HG03139 (cell line): ENCODE measurements around the gene VDR.
A peak's percentile ranks its signal among the peaks of the same experiment; 100 is the strongest.

Experiments used
- ATAC-seq: cut with Tn5 transposase; IDR thresholded peaks from one replicate; pipeline ENCODE4 v1.9.1; 2021; ENCODE audit not compliant: unreplicated experiment

VDR gene

GRCh38 chr12:47904713-47905709, at the start of gene VDR:
Gene VDR (minus strand): TSS chr12:47904994. CDS start chr12:47879113, 25,881 bp downstream.
- ATAC-seq, result peak; percentile 43

- no peak for ATAC-seq
Measured at GRCh38 chr12:47954058-47954457, 49.3 kb upstream of the VDR start.

- no peak for ATAC-seq
Measured at GRCh38 chr12:47950856-47951468, 46.2 kb upstream of the VDR start.

GRCh38 chr12:47949441-47950341, 44.9 kb upstream of the VDR start:
- no peak for ATAC-seq

- no peak for ATAC-seq
Measured at GRCh38 chr12:47947341-47947740, 42.5 kb upstream of the VDR start.

- no peak for ATAC-seq
Measured at GRCh38 chr12:47946413-47947323, 41.9 kb upstream of the VDR start.

GRCh38 chr12:47945341-47945728, 40.5 kb upstream of the VDR start:
- ATAC-seq, result no peak

- ATAC-seq, result no peak
Measured at GRCh38 chr12:47944685-47945340, 40.0 kb upstream of the VDR start.

GRCh38 chr12:47943623-47944340, 39.0 kb upstream of the VDR start:
- ATAC-seq, result no peak

GRCh38 chr12:47942614-47943225, 37.9 kb upstream of the VDR start:
- ATAC-seq, result no peak

- ATAC-seq, result no peak
Measured at GRCh38 chr12:47941871-47942613, 37.2 kb upstream of the VDR start.

- no peak for ATAC-seq
Measured at GRCh38 chr12:47941475-47941780, 36.6 kb upstream of the VDR start.

- ATAC-seq, result no peak
Measured at GRCh38 chr12:47940773-47941474, 36.1 kb upstream of the VDR start.

- ATAC-seq, result no peak
Measured at GRCh38 chr12:47939009-47939601, 34.3 kb upstream of the VDR start.

- no peak for ATAC-seq
Measured at GRCh38 chr12:47938594-47938993, 33.8 kb upstream of the VDR start.

- ATAC-seq, result no peak
Measured at GRCh38 chr12:47938093-47938492, 33.3 kb upstream of the VDR start.

- ATAC-seq, result no peak
Measured at GRCh38 chr12:47935184-47935583, 30.4 kb upstream of the VDR start.
